Activated CD8-positive, alpha-beta memory T cell treated with anti-CD3 and anti-CD28 coated beads for 24 hours (primary cell): Measurements from ENCODE around the gene RHBDL1.
"Not testable (repeated sequence)": the region's sequence is repeated elsewhere in the genome, so short reads cannot be mapped to it uniquely, and the experiment has no call there.

Experiments
- DNase-seq: peaks from one replicate; pipeline ENCODE4 v3.0.0-alpha.2; 2020

RHBDL1 gene

GRCh38 chr16:708019-708418, 32.5 kb downstream of the RHBDL1 start:
- no peak for DNase-seq

GRCh38 chr16:708959-709358, 33.5 kb downstream of the RHBDL1 start:
- DNase-seq = no peak

- no peak for DNase-seq
These were observed 34.4 kb downstream of the RHBDL1 start for GRCh38 chr16:709566-710499.

GRCh38 chr16:710500-711075, 35.1 kb downstream of the RHBDL1 start:
- DNase-seq = no peak

- DNase-seq = no peak
These were observed 35.6 kb downstream of the RHBDL1 start for GRCh38 chr16:711084-711483.

GRCh38 chr16:711548-712320, 36.3 kb downstream of the RHBDL1 start:
- DNase-seq = peak; percentile 94

- DNase-seq = not testable (repeated sequence)
These were observed 37.3 kb downstream of the RHBDL1 start for GRCh38 chr16:712740-713250.

- DNase-seq = no peak
These were observed 38.6 kb downstream of the RHBDL1 start for GRCh38 chr16:714079-714478.

- DNase-seq = peak; percentile 96
These were observed 39.3 kb downstream of the RHBDL1 start, which contains the start of gene METRN for GRCh38 chr16:714558-715476. Gene METRN, plus strand, starts transcription at chr16:715118. Its CDS starts 172 bp downstream, at chr16:715290.

GRCh38 chr16:715477-716199, 40.2 kb downstream of the RHBDL1 start:
- DNase-seq = peak; percentile 82

GRCh38 chr16:716200-716568, 40.7 kb downstream of the RHBDL1 start:
- DNase-seq = no peak

GRCh38 chr16:716768-717325, 41.4 kb downstream of the RHBDL1 start:
- no peak for DNase-seq

GRCh38 chr16:717450-718245, 42.2 kb downstream of the RHBDL1 start:
- no peak for DNase-seq

- no peak for DNase-seq
These were observed 42.9 kb downstream of the RHBDL1 start for GRCh38 chr16:718389-718788.

GRCh38 chr16:718922-719321, 43.5 kb downstream of the RHBDL1 start:
- DNase-seq = no peak

GRCh38 chr16:719815-720446, 44.5 kb downstream of the RHBDL1 start:
- peak; percentile 73 for DNase-seq

GRCh38 chr16:720447-720989, 45.0 kb downstream of the RHBDL1 start:
- peak; percentile 85 for DNase-seq

- peak; percentile 92 for DNase-seq
These were observed 45.7 kb downstream of the RHBDL1 start, which contains the start of gene ANTKMT for GRCh38 chr16:720990-721764. Gene ANTKMT, plus strand, starts transcription at chr16:721146. Its CDS starts 129 bp downstream, at chr16:721275.
